Progenitor cell of endocrine pancreas (in vitro differentiated cells): Measurements from ENCODE around the gene CHAF1B. TPM values are rescaled to one million over a fixed set of nuclear protein-coding genes. Genes with fewer than 3 reads are reported as not detected.

ENCODE experiments used
- DNase-seq: peaks from one replicate; pipeline ENCODE4 v3.0.0; 2021; ENCODE audit warnings: low spot score; ENCODE audit not compliant: unreplicated experiment
- H3K27ac Mint-ChIP-seq: 2 replicates; pipeline ENCODE4 v1.8.0; 2021; ENCODE audit warnings: mild to moderate bottlenecking, moderate library complexity, mixed read lengths
- H3K27me3 Mint-ChIP-seq: 2 replicates; pipeline ENCODE4 v1.8.0; 2021; ENCODE audit warnings: mixed read lengths
- H3K36me3 Mint-ChIP-seq: 2 replicates; pipeline ENCODE4 v1.8.0; 2022; ENCODE audit warnings: mixed read lengths; ENCODE audit not compliant: insufficient read depth
- H3K4me1 Mint-ChIP-seq: 2 replicates; pipeline ENCODE4 v1.8.0; 2021; ENCODE audit warnings: low read depth, mixed read lengths
- H3K4me3 Mint-ChIP-seq: 2 replicates; pipeline ENCODE4 v1.8.0; 2021; ENCODE audit warnings: low read depth, mild to moderate bottlenecking, moderate library complexity, mixed read lengths
- H3K9me3 Mint-ChIP-seq: 2 replicates; pipeline ENCODE4 v1.8.0; 2021; ENCODE audit warnings: low read depth, mixed read lengths
- CTCF ChIP-seq: fragments of 200-600 bp; sonication (generic); IDR thresholded peaks from one replicate; pipeline ENCODE4 v1.5.0; 2021; ENCODE audit warnings: antibody characterized with exemption, mild to moderate bottlenecking; ENCODE audit not compliant: unreplicated experiment
- total RNA-seq: library from RNA; stranded (reverse); gene quantifications from 2 replicates; pipeline ENCODE4 v1.2.1, GENCODE V29; 2021

Gene CHAF1B
- total RNA-seq, 1 donor from 2014 or later, result 9.1 TPM

DNA sequence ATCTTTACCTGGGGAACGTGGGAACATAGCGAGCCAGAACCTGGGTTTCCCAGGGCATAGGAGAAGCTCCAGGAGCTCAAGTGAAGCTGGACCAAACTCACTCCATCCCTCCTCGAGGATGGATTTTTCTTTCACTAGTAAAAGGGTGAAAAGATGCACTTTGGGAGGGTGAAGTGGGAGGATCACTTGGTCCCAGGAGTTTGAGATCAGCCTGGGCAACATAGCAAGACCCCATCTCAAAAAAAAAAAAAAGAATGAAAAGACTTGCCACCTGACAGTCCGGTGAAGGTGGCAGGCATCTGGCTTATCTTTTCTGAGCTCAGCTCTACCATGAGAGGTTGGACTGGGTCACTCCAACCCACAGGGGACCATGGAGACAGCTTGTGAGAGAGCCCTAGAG, 42.3 kb downstream of the CHAF1B start:
- DNase-seq, result no peak
- H3K27ac Mint-ChIP-seq, result no peak overlapping the region
- no peaks in the 10 kb centered on the region for H3K9me3 Mint-ChIP-seq
- H3K27me3 Mint-ChIP-seq, result no peaks in the 10 kb centered on the region
- no peak for TF ChIP-seq CTCF
- no peak overlapping the region for H3K4me3 Mint-ChIP-seq
- no peaks in the 10 kb centered on the region for H3K36me3 Mint-ChIP-seq
- peaks cover 14% of the 10 kb centered on the region for H3K4me1 Mint-ChIP-seq

DNA sequence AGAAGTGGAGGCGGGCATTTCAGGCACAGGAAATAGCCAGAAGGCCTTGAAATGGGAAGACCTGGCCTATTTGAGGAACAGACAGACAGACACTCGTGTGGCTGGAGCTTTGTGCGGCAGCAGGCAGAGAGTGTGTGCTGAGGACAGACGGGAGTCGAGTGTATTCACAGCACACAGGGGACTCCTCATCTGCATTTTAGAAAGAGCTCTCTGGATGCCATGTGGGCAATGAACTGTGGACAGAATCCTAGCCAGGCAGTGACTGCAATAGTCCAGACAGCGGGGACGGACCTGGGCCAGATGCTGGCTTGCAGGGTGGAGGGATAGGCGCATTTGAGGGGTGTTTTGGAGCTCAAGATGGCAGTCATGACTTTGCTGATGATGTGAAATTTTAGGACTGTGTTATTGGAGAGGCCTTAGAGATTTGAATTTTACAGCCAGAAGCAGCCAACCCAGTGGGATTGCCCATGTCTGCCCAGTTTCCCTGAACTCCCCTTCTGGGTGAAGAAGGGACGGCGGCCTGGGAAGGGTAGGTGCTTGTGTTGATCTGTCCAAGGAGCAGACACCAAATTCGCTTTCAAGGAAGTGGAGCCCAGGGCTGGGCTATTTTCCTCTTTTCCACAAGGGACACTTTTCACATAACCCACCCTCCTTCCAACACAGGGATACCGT, 43.7 kb downstream of the CHAF1B start:
- Mint-ChIP-seq H3K4me3 (no peak overlapping the region), H3K9me3 (no peaks in the 10 kb centered on the region), H3K4me1 (peaks cover 18% of the 10 kb centered on the region), H3K27me3 (no peaks in the 10 kb centered on the region), H3K36me3 (no peaks in the 10 kb centered on the region), H3K27ac (no peak overlapping the region)
- no peak for TF ChIP-seq CTCF
- no peak for DNase-seq

DNA sequence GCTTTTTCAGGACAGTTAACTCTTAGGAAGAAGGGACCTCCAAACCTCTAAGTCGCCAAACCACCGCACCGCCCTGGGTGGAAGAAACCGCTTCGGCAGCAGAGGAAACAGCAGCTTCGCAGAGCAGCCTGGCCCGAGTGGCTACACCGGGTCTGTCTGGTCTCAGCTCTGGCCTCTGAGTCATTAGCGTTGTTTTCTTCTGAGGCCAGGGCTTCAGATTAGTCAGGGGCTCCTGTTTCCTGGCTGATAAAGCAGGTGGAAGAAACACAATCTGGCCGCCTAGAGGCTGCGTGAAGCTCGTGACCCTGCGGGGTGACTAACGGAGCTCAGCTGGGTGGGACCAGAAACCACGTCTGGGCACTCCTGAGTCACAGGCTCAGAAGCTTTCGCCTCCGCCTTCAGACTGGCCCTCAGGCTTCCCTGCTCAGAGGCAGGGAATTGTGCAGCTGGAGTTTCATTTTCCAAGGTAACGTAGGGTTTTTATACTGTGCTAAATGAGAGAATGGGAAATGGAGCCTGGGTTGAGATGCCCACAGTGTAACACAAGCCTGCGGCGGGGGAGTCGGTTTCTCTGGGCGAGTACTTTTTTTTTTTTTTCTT, 44.9 kb downstream of the CHAF1B start:
- peaks cover 29% of the 10 kb centered on the region for H3K4me1 Mint-ChIP-seq
- no peaks in the 10 kb centered on the region for H3K27me3 Mint-ChIP-seq
- H3K36me3 Mint-ChIP-seq, result no peaks in the 10 kb centered on the region
- no peak overlapping the region for H3K4me3 Mint-ChIP-seq
- TF ChIP-seq CTCF, result peak; percentile 49
- no peaks in the 10 kb centered on the region for H3K9me3 Mint-ChIP-seq
- DNase-seq, result peak; percentile 51
- H3K27ac Mint-ChIP-seq, result peak overlapping the region; percentile 98

DNA sequence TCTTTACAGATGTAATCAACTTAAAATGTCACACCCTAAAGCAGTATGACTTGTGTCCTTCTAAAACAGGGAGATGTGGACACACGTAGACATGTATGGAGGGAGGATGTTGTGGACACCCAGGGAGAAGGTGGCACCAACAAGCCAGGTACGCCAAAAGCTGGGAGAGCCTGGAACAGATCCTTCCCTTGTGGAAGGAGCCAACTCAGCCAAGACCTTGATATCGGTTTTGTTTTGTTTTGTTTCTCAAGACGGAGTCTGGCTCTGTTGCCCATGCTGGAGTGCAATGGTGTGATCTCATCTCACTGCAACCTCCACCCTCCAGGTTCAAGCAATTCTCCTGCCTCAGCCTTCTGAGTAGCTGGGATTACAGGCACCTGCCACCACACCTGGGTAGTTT, 45.6 kb downstream of the CHAF1B start:
- H3K36me3 Mint-ChIP-seq, result no peaks in the 10 kb centered on the region
- TF ChIP-seq CTCF, result no peak
- H3K27ac Mint-ChIP-seq, result no peak overlapping the region
- H3K4me3 Mint-ChIP-seq, result no peak overlapping the region
- H3K27me3 Mint-ChIP-seq, result no peaks in the 10 kb centered on the region
- no peaks in the 10 kb centered on the region for H3K9me3 Mint-ChIP-seq
- DNase-seq, result no peak
- H3K4me1 Mint-ChIP-seq, result peaks cover 29% of the 10 kb centered on the region

DNA sequence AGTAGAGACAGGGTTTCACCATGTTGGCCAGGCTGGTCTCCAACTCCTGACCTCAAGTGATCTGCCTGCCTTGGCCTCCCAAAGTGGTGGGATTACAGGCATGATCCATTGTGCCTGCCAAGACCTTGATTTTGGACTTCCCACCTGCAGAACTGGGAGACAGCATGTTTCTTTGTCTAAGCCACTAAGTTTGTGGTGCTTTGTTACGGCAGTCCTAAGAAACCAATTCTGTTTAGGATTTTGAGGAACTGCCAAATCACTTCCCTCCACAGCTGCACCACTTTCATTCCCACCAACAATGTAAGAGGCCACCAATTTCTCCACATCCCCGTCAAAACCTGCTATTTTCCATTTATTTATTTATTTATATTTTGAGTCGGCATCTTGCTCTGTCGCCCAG, 46.1 kb downstream of the CHAF1B start:
- Mint-ChIP-seq H3K27ac (no peak overlapping the region), H3K4me3 (no peak overlapping the region), H3K9me3 (no peaks in the 10 kb centered on the region)

More for the DNA sequence above, 46.1 kb downstream of the CHAF1B start:
- DNase-seq, result no peak
- H3K27me3 Mint-ChIP-seq, result no peaks in the 10 kb centered on the region
- no peaks in the 10 kb centered on the region for H3K36me3 Mint-ChIP-seq
- peaks cover 29% of the 10 kb centered on the region for H3K4me1 Mint-ChIP-seq
- no peak for TF ChIP-seq CTCF
